Urothelium cell line (cell line): Measurements from ENCODE around the gene RHBDL3.
"Not testable (repeated sequence)": the region's sequence is repeated elsewhere in the genome, so short reads cannot be mapped to it uniquely, and the experiment has no call there.

Experiments used
- DNase-seq: peaks from one replicate; pipeline ENCODE4 v3.0.0; 2011; ENCODE audit warnings: low spot score, mixed read lengths
- FAIRE-seq: peaks from 2 replicates; lab custom pipeline; 2011; peaks lifted over from hg19 to GRCh38; lab: Jason Lieb, UNC

Gene RHBDL3

GRCh38 chr17:32288615-32289014 lies 23.0 kb downstream of the RHBDL3 start:
- FAIRE-seq (no peak), DNase-seq (no peak)

- no peak for FAIRE-seq
- no peak for DNase-seq
Observed at GRCh38 chr17:32289471-32290070, 23.9 kb downstream of the RHBDL3 start.

DNA sequence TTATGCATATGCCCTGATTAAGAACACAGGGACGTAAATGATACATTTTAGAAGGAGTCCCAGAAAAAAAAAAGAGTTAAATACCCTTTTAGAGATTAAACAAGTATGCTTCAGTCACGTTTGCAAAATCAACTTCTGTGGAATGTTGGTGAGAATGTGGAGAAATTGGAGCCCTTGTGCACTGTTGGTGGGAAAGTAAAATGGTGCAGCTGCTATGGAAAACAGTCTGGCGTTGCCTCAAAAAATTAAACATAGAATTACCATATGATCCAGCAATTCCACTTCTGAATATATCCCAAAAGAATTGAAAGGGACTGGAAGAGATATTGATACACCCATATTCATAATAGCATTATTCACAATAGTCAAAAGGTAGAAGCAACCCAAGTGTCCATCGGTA lies 26.5 kb downstream of the RHBDL3 start:
- no peak for FAIRE-seq
- no peak for DNase-seq

- FAIRE-seq: no peak
- DNase-seq: no peak
Observed at GRCh38 chr17:32297424-32297823, 31.8 kb downstream of the RHBDL3 start.

GRCh38 chr17:32297860-32298259 lies 32.2 kb downstream of the RHBDL3 start:
- DNase-seq (no peak), FAIRE-seq (no peak)

DNA sequence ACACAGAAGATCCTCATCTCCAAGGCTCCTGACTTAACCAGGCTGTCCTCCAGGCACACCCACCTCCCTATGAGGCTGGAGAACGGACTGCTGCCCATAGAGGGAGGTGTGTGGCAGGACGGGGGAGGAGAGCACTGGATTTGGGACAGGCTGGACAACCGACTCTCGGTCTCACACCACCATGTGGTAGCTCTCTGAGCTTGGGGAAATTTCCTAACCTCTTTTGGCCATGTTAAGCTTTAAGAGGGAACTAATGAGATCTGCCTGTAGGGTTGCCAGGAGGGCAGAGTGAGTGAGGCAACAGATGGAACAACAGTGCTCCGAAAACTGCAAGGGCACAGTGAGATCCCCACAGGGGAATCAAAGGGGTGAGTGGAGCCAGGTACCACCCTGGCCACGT lies 32.7 kb downstream of the RHBDL3 start:
- no peak for FAIRE-seq
- no peak for DNase-seq

DNA sequence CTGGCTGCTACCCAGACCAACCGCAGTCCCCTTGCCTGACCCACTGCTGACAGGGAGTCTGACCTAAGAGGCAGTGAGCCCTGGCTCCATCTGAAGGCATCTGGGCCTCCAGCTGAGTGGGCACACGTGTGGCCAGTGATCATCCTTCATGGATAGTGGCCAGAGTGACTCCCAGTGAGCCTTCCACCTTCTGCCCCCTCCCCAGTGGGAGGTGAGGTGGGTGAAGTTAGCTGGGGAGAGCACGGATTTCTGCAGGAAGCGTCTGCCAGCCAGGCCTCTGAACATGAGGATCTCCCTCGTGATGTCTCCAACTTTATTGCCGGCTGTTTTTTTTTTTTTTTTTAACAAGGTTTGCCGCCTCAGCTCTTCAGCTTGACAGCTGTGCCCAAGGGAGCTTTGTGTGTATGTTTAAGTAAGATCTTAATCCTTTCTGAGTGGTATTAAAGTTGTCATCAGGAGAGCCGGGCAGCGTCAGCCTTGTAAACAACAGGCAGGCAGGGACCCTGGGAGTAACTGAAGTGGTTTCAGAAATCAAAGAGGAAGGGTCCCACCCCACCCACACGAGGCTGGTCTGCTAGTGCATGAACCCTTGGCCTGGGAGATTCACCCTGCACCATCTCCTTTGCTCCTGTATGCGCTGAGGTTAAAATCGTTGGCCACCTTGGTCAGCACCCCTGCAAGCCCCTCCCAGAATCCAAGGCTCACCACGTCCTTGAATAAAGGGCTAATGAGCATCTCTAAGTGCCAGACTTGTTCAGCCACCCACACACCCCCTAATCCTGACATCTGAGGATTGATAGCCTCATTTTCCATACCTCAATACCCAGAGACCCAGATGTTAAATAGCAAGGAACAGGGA lies 33.3 kb downstream of the RHBDL3 start:
- DNase-seq (no peak), FAIRE-seq (no peak)

GRCh38 chr17:32299580-32300164 lies 34.0 kb downstream of the RHBDL3 start:
- FAIRE-seq: no peak
- DNase-seq: no peak

GRCh38 chr17:32302037-32302436 lies 36.4 kb downstream of the RHBDL3 start:
- FAIRE-seq: no peak
- DNase-seq: no peak

DNA sequence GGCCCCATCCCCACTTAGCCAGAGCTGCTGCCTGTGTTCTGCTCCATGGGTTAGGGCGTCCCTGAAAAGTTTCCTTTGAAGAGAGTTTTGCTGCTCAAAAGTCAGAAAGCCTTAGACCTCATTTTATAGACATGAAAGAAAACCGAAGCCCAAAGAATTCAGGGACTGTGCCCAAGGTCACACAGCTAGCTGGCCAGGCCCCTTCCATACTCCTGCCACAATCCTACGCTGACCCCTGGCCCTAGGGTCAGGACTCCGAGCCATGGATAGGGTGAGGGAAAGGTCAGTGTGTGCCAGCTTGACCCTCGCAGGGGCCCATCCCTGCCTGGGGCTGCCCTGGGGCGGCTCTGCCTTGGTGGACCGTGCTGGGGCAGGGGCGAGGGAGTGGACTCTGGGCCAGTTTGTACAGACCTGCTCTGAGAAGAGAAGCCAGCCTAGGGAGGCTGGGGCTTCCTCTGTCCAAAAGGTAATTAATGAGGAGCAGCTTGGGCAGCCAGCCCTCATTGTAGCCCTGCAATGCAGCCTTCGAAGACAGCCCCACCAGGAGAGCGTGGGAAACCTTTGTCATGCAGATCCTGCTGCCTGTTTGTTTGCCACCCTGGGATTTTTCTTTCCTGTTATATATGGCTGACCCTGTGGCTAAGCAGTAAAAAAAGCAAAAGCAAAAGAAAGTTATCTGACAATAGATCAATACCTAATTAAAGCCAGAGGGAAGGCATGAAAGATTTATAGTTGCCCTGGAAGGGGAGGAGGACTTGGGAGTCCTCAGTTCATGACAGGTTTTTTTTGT lies 37.4 kb downstream of the RHBDL3 start:
- FAIRE-seq (no peak), DNase-seq (no peak)

DNA sequence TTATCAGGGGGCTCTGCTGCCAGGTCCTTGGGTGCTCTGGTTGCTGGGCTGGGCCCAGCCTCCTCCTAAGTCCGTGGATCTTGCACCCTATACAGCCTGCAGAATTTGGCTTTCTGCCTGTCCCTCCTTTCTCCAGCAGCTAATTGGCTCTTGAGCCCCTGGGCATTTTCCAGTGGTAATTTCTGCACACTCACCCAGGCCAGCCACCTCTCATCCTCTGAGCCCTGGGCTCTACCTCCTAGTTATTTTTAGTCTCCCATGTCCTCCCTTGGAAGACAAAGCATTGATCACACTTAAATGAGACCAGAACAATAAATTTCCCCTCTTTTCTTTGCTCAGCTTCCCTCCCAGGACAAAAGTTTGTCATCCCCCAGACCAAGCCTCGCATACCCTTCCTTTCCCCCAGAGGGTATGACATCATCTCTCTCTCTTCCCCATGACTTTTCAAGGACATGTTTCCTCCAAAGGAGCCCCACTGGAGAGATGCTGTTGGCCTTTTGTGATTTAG lies 38.2 kb downstream of the RHBDL3 start:
- FAIRE-seq: no peak

GRCh38 chr17:32305049-32305448 lies 39.4 kb downstream of the RHBDL3 start:
- FAIRE-seq: no peak
- no peak for DNase-seq

More for the DNA sequence above, 38.2 kb downstream of the RHBDL3 start:
- DNase-seq: no peak

- no peak for DNase-seq
- no peak for FAIRE-seq
Observed at GRCh38 chr17:32307658-32308057, 42.0 kb downstream of the RHBDL3 start.

DNA sequence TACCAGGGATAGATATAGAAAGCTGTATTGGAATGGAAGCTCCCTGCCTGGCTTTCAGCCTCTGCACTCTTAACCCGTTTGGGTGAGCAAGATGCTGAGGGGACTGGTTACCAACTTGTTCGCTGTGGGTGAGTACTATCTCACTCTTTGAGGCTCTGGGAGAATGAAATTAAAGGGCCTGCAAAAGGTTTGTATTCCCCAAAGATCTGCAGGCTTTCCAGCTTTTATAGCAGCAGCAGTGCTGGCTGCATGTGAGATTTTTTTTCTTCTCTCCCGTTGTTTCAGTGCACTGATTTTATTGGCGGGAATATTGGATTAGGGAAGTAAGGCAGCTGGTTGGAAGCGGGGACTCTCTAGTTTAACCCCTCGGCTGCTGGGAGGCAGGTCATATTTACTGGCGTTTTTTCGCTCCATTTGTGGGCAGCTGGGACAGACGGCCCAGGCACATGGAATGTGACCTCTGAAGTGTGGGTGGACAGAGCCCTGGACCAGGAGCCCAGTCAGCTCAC lies 45.5 kb downstream of the RHBDL3 start:
- FAIRE-seq (no peak), DNase-seq (no peak)

DNA sequence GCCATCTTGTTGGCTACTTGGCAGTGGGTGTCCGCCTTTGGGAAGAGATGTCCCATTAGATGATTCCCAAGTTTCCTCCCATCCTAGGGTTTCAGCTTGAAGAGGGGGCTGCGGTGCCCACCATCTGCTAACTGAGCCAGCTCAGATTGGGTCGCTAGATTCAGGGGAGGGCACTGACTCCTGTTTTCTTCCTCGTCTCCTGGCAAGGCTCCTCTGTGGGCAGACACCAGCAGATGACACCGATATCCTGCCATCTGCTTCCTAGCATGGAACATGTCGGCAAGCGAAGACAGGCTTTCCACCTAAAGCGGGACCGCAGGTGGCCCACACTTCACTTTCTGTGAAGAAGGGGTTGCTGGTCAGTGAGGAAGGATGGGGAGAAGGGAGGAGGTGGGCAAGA lies 49.0 kb downstream of the RHBDL3 start:
- DNase-seq: no peak

DNA sequence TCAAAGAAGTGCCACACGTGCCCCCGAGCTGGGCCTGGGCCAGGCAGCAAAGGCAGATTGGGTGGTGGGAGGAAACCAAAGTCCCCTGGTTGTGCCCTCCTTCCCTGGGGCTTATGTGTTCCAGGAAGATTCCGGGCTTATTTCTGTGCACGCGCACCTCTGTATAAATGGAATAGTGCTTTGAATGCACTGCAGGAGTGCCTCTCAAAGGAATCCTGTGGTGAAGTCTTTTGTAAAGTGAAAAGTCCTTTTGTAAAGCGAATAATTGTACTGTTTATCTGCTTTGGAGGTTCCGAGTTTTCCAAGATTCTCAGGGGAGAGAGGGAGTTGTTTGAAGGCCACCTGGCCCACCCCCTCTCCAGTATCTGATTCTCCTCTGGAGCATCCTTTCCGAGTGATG lies 49.5 kb downstream of the RHBDL3 start:
- FAIRE-seq (no peak), DNase-seq (no peak)

More for the DNA sequence above, 49.0 kb downstream of the RHBDL3 start:
- no peak for FAIRE-seq

DNA sequence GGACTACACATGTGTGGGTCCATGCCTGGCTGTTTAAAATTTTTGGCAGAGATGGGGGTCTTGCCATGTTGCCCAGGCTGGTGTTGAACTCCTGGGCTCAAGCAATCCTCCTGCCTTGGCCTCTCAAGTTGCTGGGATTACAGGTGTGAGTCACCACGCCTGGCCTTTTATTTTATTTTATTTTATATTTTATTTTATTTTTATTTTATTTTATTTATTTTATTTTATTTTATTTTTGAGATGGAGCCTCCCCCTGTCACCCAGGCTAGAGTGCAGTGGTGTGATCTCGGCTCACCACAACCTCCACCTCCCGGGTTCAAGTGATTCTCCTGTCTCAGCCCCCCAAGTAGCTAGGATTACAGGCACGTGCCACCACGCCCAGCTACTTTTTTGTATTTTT lies 51.0 kb downstream of the RHBDL3 start:
- not testable (repeated sequence) for FAIRE-seq, DNase-seq

DNA sequence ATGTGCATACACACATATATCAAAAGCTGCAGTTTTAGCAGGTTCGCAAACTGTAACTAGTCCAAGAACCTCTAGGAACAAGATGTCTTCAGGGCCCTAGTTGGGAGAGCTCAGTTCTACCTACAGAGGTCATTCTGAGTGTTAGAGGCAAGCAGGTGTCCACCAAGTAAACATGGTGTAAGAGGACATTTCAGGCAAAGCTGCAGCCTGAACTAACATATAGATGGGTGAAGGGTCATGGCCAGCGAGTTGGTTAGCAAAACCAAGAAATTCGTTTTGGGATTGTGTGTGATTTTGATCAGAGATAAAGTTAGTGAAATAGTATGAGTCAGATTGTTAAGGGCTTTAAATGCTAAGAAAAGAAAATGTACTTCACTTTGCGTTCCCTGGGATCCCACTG lies 51.7 kb downstream of the RHBDL3 start:
- DNase-seq: no peak
- peak; percentile 63 for FAIRE-seq

- DNase-seq (no peak), FAIRE-seq (no peak)
Observed at GRCh38 chr17:32318071-32318470, 52.4 kb downstream of the RHBDL3 start.

DNA sequence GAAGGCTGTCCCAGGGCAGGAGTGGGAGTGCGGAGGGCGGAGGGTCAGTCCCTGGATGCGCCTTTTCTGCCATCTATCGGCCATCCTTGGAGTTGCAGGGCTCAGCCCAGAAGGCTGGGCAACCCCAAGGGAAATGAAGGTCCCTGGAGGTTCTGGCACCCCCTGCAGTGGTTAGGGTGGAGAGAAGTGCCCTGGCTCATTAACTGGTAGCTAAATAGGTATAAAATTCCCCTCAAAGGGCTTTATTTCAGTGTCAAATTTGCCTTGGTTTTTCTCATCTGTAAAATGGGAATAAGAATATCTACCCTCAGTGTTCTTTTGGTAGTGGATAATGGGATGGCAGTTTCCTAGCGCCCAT lies 53.9 kb downstream of the RHBDL3 start:
- peak; percentile 52 for FAIRE-seq
- DNase-seq: peak; percentile 88

DNA sequence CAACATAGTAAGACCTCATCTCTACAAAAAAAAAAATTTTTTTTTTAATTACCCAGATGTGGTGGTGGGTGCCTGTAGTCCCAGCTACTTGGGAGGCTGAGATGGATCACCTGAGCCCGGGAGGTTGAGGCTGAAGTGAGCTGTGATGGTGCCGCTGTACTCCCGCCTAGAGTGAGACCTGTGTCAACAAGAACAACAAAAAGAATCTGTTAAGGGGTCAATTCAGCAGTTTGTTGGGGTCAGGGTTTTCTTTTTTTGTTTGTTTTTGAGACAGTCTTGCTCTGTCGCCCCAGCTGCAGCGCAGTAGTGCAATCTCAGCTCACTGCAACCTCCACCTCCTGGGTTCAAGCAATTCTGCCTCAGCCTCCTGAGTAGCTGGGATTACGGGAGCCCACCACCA lies 54.4 kb downstream of the RHBDL3 start:
- FAIRE-seq, DNase-seq: not testable (repeated sequence)
